HAP-1 (cell line): ENCODE data around the gene PPP3CA.
A peak's percentile ranks its signal among the peaks of the same experiment; 100 is the strongest.

ENCODE experiments used
- DNase-seq, 2 experiments: peaks; one replicate each; pipeline ENCODE4 v3.0.0-alpha.2; 2016 to 2020; ENCODE audit warnings: low spot score in 2 of 2
- H3K27me3 ChIP-seq: fragments of 250-450 bp; sonication (Bioruptor Pico); 2 replicates; pipeline ENCODE4 v1.5.1; 2020; ENCODE audit warnings: low read depth, mild to moderate bottlenecking, moderate library complexity
- H3K36me3 ChIP-seq: fragments of 250-450 bp; sonication (Bioruptor Pico); replicated peaks from 2 replicates; pipeline ENCODE4 v1.5.1; 2020; ENCODE audit warnings: mild to moderate bottlenecking
- H3K4me1 ChIP-seq: fragments of 250-450 bp; sonication (Bioruptor Pico); 2 replicates; pipeline ENCODE4 v1.5.1; 2020; ENCODE audit warnings: mild to moderate bottlenecking
- H3K4me3 ChIP-seq: fragments of 250-450 bp; sonication (Bioruptor Pico); 2 replicates; pipeline ENCODE4 v1.5.1; 2020; ENCODE audit warnings: mild to moderate bottlenecking, moderate library complexity
- H3K9me3 ChIP-seq: fragments of 250-450 bp; sonication (Bioruptor Pico); 2 replicates; pipeline ENCODE4 v1.5.1; 2020; ENCODE audit warnings: mild to moderate bottlenecking, moderate library complexity
- in situ Hi-C: fragments of 300-500 bp; cut with MboI; formaldehyde crosslinking; loops from 3 replicates; pipeline ENCODE4 v1.14.3; 2020; ENCODE audit warnings: low sequenced_read_pairs, inconsistent platforms, mixed read lengths

PPP3CA gene

GRCh38 chr4:100986360-100986868 is 360.9 kb downstream of the PPP3CA start:
- H3K9me3 ChIP-seq: no peaks in the 10 kb centered on the region
- peak in 1 of 2 experiments; percentile 54 for DNase-seq
- H3K36me3 ChIP-seq: no peaks in the 10 kb centered on the region
- H3K4me1 ChIP-seq: peaks cover 68% of the 10 kb centered on the region
- in situ Hi-C loops: no loop called here
- no peak overlapping the region for H3K4me3 ChIP-seq
- no peaks in the 10 kb centered on the region for H3K27me3 ChIP-seq

GRCh38 chr4:100985576-100985975 is 361.8 kb downstream of the PPP3CA start:
- Histone ChIP-seq H3K27me3 (no peaks in the 10 kb centered on the region), H3K4me1 (peaks cover 74% of the 10 kb centered on the region), H3K9me3 (no peaks in the 10 kb centered on the region), H3K36me3 (no peaks in the 10 kb centered on the region), H3K4me3 (no peak overlapping the region)
- in situ Hi-C loops: no loop called here
- peak; percentile 73 to 80 for DNase-seq

- Histone ChIP-seq H3K36me3 (no peaks in the 10 kb centered on the region), H3K27me3 (no peaks in the 10 kb centered on the region), H3K4me3 (no peak overlapping the region), H3K4me1 (peaks cover 71% of the 10 kb centered on the region), H3K9me3 (no peaks in the 10 kb centered on the region)
- in situ Hi-C loops: no loop called here
- DNase-seq: peak in 1 of 2 experiments; percentile 99
Observed at GRCh38 chr4:100984901-100985300, 362.4 kb downstream of the PPP3CA start.

- Histone ChIP-seq H3K27me3 (no peaks in the 10 kb centered on the region), H3K4me1 (peaks cover 58% of the 10 kb centered on the region), H3K4me3 (no peak overlapping the region), H3K36me3 (no peaks in the 10 kb centered on the region), H3K9me3 (no peaks in the 10 kb centered on the region)
- no peak for DNase-seq
- in situ Hi-C loops: no loop called here
Observed at GRCh38 chr4:100983426-100983825, 363.9 kb downstream of the PPP3CA start.

GRCh38 chr4:100982345-100982744 is 365.0 kb downstream of the PPP3CA start:
- Histone ChIP-seq H3K36me3 (no peaks in the 10 kb centered on the region), H3K27me3 (no peaks in the 10 kb centered on the region), H3K9me3 (no peaks in the 10 kb centered on the region), H3K4me1 (peaks cover 57% of the 10 kb centered on the region), H3K4me3 (no peak overlapping the region)
- DNase-seq: peak in 1 of 2 experiments; percentile 52
- in situ Hi-C loops: no loop called here

- no peaks in the 10 kb centered on the region for H3K9me3 ChIP-seq
- H3K4me1 ChIP-seq: peaks cover 53% of the 10 kb centered on the region
- H3K27me3 ChIP-seq: no peaks in the 10 kb centered on the region
- in situ Hi-C loops: no loop called here
- H3K4me3 ChIP-seq: no peak overlapping the region
- DNase-seq: no peak
- no peaks in the 10 kb centered on the region for H3K36me3 ChIP-seq
Observed at GRCh38 chr4:100981447-100982204, 365.7 kb downstream of the PPP3CA start.

GRCh38 chr4:100979736-100980135 is 367.6 kb downstream of the PPP3CA start:
- Histone ChIP-seq H3K4me1 (peaks cover 46% of the 10 kb centered on the region), H3K9me3 (no peaks in the 10 kb centered on the region), H3K27me3 (no peaks in the 10 kb centered on the region), H3K36me3 (no peaks in the 10 kb centered on the region), H3K4me3 (no peak overlapping the region)
- in situ Hi-C loops: no loop called here
- DNase-seq: no peak

GRCh38 chr4:100977746-100978397 is 369.5 kb downstream of the PPP3CA start:
- no peaks in the 10 kb centered on the region for H3K36me3 ChIP-seq
- in situ Hi-C loops: no loop called here
- H3K27me3 ChIP-seq: no peaks in the 10 kb centered on the region
- DNase-seq: no peak
- no peaks in the 10 kb centered on the region for H3K9me3 ChIP-seq
- peaks cover 31% of the 10 kb centered on the region for H3K4me1 ChIP-seq
- H3K4me3 ChIP-seq: no peak overlapping the region

- Histone ChIP-seq H3K4me1 (peaks cover 25% of the 10 kb centered on the region), H3K4me3 (no peak overlapping the region), H3K9me3 (no peaks in the 10 kb centered on the region), H3K36me3 (no peaks in the 10 kb centered on the region), H3K27me3 (no peaks in the 10 kb centered on the region)
- no peak for DNase-seq
- in situ Hi-C loops: no loop called here
Observed at GRCh38 chr4:100977274-100977673, 370.1 kb downstream of the PPP3CA start.
